GM06990 (cell line): ENCODE data around the gene MYL9.

Experiments used
- DNase-seq: peaks from one replicate; pipeline ENCODE4 v3.0.0-alpha.2; 2011; ENCODE audit not compliant: insufficient read length; ENCODE audit errors: extremely low read depth
- H3K27me3 ChIP-seq: replicated peaks from 2 replicates; pipeline ENCODE4 v1.6.0; 2011; ENCODE audit warnings: low read length; ENCODE audit not compliant: control insufficient read depth, insufficient read depth
- H3K36me3 ChIP-seq: 2 replicates; pipeline ENCODE4 v1.5.1; 2011; ENCODE audit warnings: low read length; ENCODE audit not compliant: control insufficient read depth, insufficient read depth
- H3K4me3 ChIP-seq: replicated peaks from 2 replicates; pipeline ENCODE4 v1.5.1; 2011; ENCODE audit warnings: low read depth, mild to moderate bottlenecking, control low read depth, low read length
- TF ChIP-seq, protein P1 (sequence below): IDR thresholded peaks from 2 replicates; pipeline ENCODE4 v1.5.1; 2011; ENCODE audit warnings: low read length, control low read depth, mild to moderate bottlenecking, inconsistent platforms; ENCODE audit not compliant: insufficient read depth, poor library complexity, severe bottlenecking

MYL9 gene

GRCh38 chr20:36591854-36592641, 50.7 kb downstream of the MYL9 start:
- DNase-seq: no peak
- Histone ChIP-seq H3K4me3 (no peak overlapping the region), H3K27me3 (no peaks in the 10 kb centered on the region), H3K36me3 (peaks cover 18% of the 10 kb centered on the region)
- TF ChIP-seq, protein P1, sequence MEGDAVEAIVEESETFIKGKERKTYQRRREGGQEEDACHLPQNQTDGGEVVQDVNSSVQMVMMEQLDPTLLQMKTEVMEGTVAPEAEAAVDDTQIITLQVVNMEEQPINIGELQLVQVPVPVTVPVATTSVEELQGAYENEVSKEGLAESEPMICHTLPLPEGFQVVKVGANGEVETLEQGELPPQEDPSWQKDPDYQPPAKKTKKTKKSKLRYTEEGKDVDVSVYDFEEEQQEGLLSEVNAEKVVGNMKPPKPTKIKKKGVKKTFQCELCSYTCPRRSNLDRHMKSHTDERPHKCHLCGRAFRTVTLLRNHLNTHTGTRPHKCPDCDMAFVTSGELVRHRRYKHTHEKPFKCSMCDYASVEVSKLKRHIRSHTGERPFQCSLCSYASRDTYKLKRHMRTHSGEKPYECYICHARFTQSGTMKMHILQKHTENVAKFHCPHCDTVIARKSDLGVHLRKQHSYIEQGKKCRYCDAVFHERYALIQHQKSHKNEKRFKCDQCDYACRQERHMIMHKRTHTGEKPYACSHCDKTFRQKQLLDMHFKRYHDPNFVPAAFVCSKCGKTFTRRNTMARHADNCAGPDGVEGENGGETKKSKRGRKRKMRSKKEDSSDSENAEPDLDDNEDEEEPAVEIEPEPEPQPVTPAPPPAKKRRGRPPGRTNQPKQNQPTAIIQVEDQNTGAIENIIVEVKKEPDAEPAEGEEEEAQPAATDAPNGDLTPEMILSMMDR: no peak

- Histone ChIP-seq H3K4me3 (no peak overlapping the region), H3K27me3 (no peaks in the 10 kb centered on the region), H3K36me3 (peaks cover 16% of the 10 kb centered on the region)
- TF ChIP-seq, protein P1: no peak
- no peak for DNase-seq
Observed at GRCh38 chr20:36593347-36593929, 52.1 kb downstream of the MYL9 start.

DNA sequence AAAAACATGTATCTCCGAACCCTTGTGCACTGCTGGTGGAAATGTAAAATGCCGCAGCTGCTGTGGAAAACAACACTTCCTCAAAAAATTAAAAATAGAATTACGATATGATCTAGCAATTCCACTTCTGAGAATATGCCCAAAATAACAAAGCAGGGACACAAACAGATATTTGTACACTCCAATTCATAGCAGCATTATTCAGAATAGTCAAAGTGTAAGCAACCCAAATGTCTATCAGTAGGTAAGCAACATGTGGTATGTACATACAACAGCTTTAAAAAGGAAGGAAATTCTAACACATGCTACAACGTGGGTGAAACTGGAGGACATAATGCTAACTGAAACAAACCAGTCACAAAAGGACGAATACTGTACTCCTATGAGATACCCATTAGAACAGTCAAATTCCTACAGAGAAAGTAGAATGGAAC, 58.6 kb downstream of the MYL9 start:
- no peaks in the 10 kb centered on the region for H3K27me3 ChIP-seq
- DNase-seq: no peak
- TF ChIP-seq, protein P1: no peak
- H3K36me3 ChIP-seq: no peaks in the 10 kb centered on the region; the same call in none of the 2 replicates
- H3K4me3 ChIP-seq: no peak overlapping the region
